MM.1S (cell line): ENCODE measurements around the gene MCL1.
"Not testable (repeated sequence)": the region's sequence is repeated elsewhere in the genome, so short reads cannot be mapped to it uniquely, and the experiment has no call there.

Experiments
- DNase-seq: peaks from one replicate; pipeline ENCODE4 v3.0.0-alpha.2; 2015
- H2AFZ ChIP-seq: fragments of 300-600 bp; sonication (generic); 2 replicates; pipeline ENCODE4 v1.6.0; 2016; ENCODE audit warnings: antibody characterized with exemption, low read length
- H3F3A ChIP-seq: fragments of 300-600 bp; sonication (generic); 2 replicates; pipeline ENCODE4 v1.6.1; 2016; ENCODE audit warnings: mild to moderate bottlenecking, antibody characterized with exemption, low read length, moderate library complexity, mixed read lengths; ENCODE audit not compliant: insufficient read depth
- H3K27ac ChIP-seq: fragments of 300-600 bp; sonication (generic); 2 replicates; pipeline ENCODE4 v1.5.1; 2016; ENCODE audit warnings: mild to moderate bottlenecking, low read length
- H3K27me3 ChIP-seq: fragments of 300-600 bp; sonication (generic); replicated peaks from 2 replicates; pipeline ENCODE4 v1.6.0; 2016; ENCODE audit warnings: low read length; ENCODE audit not compliant: insufficient read depth
- H3K36me3 ChIP-seq: fragments of 300-600 bp; sonication (generic); replicated peaks from 2 replicates; pipeline ENCODE4 v1.6.1; 2016; ENCODE audit warnings: mild to moderate bottlenecking, low read length, mixed read lengths; ENCODE audit not compliant: insufficient read depth
- H3K4me1 ChIP-seq: fragments of 300-600 bp; sonication (generic); 2 replicates; pipeline ENCODE4 v1.6.1; 2016; ENCODE audit warnings: low read length, mixed read lengths
- H3K4me2 ChIP-seq: fragments of 300-600 bp; sonication (generic); 2 replicates; pipeline ENCODE4 v1.6.0; 2016; ENCODE audit warnings: low read depth, low read length
- H3K4me3 ChIP-seq: fragments of 300-600 bp; sonication (generic); 2 replicates; pipeline ENCODE4 v1.5.1; 2016; ENCODE audit warnings: low read length, mixed read lengths
- H3K79me2 ChIP-seq: fragments of 300-600 bp; sonication (generic); 2 replicates; pipeline ENCODE4 v1.6.1; 2016; ENCODE audit warnings: mixed run types, low read length, mixed read lengths
- H3K9ac ChIP-seq: fragments of 300-600 bp; sonication (generic); 2 replicates; pipeline ENCODE4 v1.6.1; 2016; ENCODE audit warnings: low read length, mixed read lengths
- H3K9me2 ChIP-seq: fragments of 300-600 bp; sonication (generic); replicated peaks from 2 replicates; pipeline ENCODE4 v1.6.1; 2016; ENCODE audit warnings: mild to moderate bottlenecking, low read length, mixed read lengths; ENCODE audit not compliant: insufficient read depth
- H3K9me3 ChIP-seq: fragments of 300-600 bp; sonication (generic); replicated peaks from 2 replicates; pipeline ENCODE4 v1.6.1; 2016; ENCODE audit warnings: mild to moderate bottlenecking, low read length, mixed read lengths; ENCODE audit not compliant: insufficient read depth
- H4K20me1 ChIP-seq: fragments of 300-600 bp; sonication (generic); 2 replicates; pipeline ENCODE4 v1.6.1; 2016; ENCODE audit warnings: mild to moderate bottlenecking, low read length, moderate library complexity, mixed read lengths; ENCODE audit not compliant: insufficient read depth
- EZH2 ChIP-seq: fragments of 300-600 bp; sonication (generic); optimal IDR thresholded peaks from 2 replicates; pipeline ENCODE3; 2017; ENCODE audit warnings: low read depth, mild to moderate bottlenecking, antibody characterized with exemption, low read length, mixed read lengths
- EZH2phosphoT487 ChIP-seq: fragments of 300-600 bp; sonication (generic); IDR thresholded peaks from 2 replicates; pipeline ENCODE4 v1.6.1; 2018; ENCODE audit warnings: antibody characterized with exemption, low read length
- TF ChIP-seq, protein P1 (sequence below): fragments of 300-600 bp; sonication (generic); IDR thresholded peaks from 2 replicates; pipeline ENCODE4 v1.5.1; 2016; ENCODE audit warnings: antibody characterized with exemption, low read length, mixed read lengths

MCL1 gene

DNA sequence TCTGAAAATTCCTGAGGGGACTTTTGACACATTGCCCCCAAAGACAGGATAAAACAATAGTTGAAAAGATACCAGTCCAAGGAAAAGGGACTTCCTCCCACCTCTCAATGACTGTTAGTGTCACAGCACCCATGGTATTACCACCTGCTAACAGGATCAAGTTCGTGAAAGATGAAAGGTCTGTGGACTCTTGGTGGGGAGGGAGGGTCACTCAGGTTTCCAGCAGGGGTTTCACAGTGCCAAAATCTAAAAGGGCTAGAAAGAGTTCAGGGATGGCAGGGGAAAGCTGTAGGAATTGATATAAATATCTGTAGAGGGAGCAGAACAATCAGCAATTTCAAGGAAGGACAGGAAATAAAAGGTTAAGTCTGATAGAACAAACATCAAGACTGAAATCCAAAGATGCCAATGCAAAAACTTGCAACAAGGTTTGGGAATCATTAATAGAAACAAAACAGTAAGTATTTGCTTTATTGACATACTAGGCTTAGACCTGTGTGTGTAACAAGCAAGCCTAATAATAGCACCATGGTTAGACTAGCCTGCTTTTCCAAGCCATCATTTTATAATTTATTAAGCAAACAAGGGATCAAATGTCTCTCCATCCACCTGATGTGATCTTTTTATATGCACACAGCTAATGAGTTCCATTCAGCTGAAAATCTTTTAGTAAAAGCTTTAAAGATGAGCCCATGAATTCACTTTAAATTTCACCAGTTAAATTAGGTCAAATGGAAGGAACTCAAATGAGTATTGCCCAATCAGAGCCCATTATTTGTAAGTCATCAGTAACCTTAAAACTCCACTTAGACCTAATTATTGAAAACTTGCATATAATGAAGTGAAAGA, 3.7 kb downstream of the MCL1 start:
- H3K36me3 ChIP-seq: peaks cover 40% of the 10 kb centered on the region; the same call in 1 of the 2 replicates
- H3K27me3 ChIP-seq: no peaks in the 10 kb centered on the region
- peaks cover 77% of the 10 kb centered on the region for H3F3A ChIP-seq
- peaks cover 38% of the 10 kb centered on the region for H4K20me1 ChIP-seq
- peaks cover 93% of the 10 kb centered on the region for H3K79me2 ChIP-seq
- H3K9ac ChIP-seq: peak overlapping the region; percentile 98
- H3K4me2 ChIP-seq: peak overlapping the region; percentile 72
- H2AFZ ChIP-seq: no peak overlapping the region
- H3K9me2 ChIP-seq: no peaks in the 10 kb centered on the region
- peaks cover 45% of the 10 kb centered on the region for H3K4me1 ChIP-seq
- H3K4me3 ChIP-seq: peak overlapping the region; percentile 84
- peak overlapping the region; percentile 86; the same call in 1 of the 2 replicates for H3K27ac ChIP-seq
- no peak for DNase-seq
- no peak for TF ChIP-seq EZH2phosphoT487
- no peak for TF ChIP-seq EZH2
- TF ChIP-seq, protein P1, sequence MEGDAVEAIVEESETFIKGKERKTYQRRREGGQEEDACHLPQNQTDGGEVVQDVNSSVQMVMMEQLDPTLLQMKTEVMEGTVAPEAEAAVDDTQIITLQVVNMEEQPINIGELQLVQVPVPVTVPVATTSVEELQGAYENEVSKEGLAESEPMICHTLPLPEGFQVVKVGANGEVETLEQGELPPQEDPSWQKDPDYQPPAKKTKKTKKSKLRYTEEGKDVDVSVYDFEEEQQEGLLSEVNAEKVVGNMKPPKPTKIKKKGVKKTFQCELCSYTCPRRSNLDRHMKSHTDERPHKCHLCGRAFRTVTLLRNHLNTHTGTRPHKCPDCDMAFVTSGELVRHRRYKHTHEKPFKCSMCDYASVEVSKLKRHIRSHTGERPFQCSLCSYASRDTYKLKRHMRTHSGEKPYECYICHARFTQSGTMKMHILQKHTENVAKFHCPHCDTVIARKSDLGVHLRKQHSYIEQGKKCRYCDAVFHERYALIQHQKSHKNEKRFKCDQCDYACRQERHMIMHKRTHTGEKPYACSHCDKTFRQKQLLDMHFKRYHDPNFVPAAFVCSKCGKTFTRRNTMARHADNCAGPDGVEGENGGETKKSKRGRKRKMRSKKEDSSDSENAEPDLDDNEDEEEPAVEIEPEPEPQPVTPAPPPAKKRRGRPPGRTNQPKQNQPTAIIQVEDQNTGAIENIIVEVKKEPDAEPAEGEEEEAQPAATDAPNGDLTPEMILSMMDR: no peak
- no peaks in the 10 kb centered on the region for H3K9me3 ChIP-seq

DNA sequence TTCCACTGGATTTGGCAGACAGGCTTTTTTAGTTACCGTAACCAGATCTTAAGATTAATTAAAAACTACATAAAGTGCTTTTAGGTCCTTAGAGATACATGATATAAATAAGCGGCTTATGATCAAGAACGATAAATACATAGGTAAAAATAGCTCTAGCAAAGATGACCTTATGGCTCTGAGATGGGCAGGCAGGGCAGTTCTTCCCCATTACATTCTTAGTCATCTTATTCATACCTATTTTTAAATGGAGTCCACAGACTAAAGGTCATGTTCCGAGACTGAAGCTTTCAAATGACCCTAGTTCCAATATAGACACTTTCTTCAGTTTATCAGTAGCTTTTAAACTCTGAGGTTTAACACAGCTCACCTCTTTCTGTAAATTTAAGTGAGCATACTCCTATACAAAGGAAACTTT, 4.3 kb downstream of the MCL1 start:
- H4K20me1 ChIP-seq: peaks cover 38% of the 10 kb centered on the region
- H3K4me3 ChIP-seq: peak overlapping the region; percentile 84
- no peaks in the 10 kb centered on the region for H3K9me3 ChIP-seq
- H3K27ac ChIP-seq: peak overlapping the region; percentile 86; the same call in 1 of the 2 replicates
- DNase-seq: no peak
- H3K9me2 ChIP-seq: no peaks in the 10 kb centered on the region
- peak overlapping the region; percentile 72 for H3K4me2 ChIP-seq
- no peak overlapping the region for H2AFZ ChIP-seq
- peaks cover 46% of the 10 kb centered on the region for H3K4me1 ChIP-seq
- H3K9ac ChIP-seq: peak overlapping the region; percentile 98
- peaks cover 84% of the 10 kb centered on the region for H3F3A ChIP-seq
- no peaks in the 10 kb centered on the region for H3K27me3 ChIP-seq
- TF ChIP-seq, protein P1: no peak
- peaks cover 40% of the 10 kb centered on the region; the same call in 1 of the 2 replicates for H3K36me3 ChIP-seq
- H3K79me2 ChIP-seq: peaks cover 94% of the 10 kb centered on the region

DNA sequence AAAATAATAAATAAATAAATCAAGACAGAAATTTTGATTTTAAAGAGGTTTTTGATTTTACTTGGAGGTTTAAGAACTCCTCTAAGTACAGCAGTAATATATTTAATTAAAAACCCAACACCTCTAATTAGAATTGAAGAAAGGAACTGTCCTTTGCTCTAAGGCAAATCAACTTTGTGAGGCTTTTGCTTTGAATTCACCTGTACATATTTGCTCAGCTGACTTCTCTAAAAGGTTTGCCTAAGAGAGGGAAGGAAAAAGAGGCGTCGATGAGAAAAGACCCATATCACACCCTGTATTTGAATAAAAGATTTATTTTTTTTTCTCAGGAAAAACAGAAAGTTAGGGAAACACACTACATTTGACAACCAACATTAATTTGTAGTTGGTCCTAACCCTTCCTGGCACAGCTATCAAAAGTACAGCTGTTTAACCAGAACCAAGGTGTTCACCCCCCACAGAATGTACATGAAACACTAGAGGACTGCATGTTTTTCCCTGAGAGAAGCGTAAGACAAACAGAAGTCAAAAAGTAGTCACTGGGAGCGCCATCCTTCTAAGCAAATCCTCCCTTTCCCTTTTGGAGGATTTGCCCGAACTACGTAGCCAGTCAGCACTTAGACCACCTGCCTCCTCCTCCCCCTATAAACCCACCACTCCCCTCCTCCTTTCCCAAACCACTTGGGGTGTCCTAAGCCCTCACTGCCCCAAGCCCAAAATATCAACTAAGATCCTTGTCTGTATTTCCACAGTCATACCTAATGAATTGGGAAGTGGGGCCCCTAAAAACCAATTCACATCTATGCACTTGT, 4.9 kb downstream of the MCL1 start:
- no peaks in the 10 kb centered on the region for H3K27me3 ChIP-seq
- no peak for DNase-seq
- H3K9ac ChIP-seq: no peak overlapping the region
- H3K36me3 ChIP-seq: peaks cover 40% of the 10 kb centered on the region; the same call in 1 of the 2 replicates
- no peaks in the 10 kb centered on the region for H3K9me3 ChIP-seq
- H3K27ac ChIP-seq: peak overlapping the region; percentile 86; the same call in 1 of the 2 replicates
- H3K9me2 ChIP-seq: no peaks in the 10 kb centered on the region
- H4K20me1 ChIP-seq: peaks cover 38% of the 10 kb centered on the region
- H3F3A ChIP-seq: peaks cover 90% of the 10 kb centered on the region
- H3K4me3 ChIP-seq: no peak overlapping the region
- H3K79me2 ChIP-seq: peaks cover 97% of the 10 kb centered on the region
- H3K4me2 ChIP-seq: peak overlapping the region; percentile 72
- TF ChIP-seq EZH2 (no peak), EZH2phosphoT487 (no peak)
- TF ChIP-seq, protein P1: no peak
- H2AFZ ChIP-seq: no peak overlapping the region
- peaks cover 50% of the 10 kb centered on the region for H3K4me1 ChIP-seq

DNA sequence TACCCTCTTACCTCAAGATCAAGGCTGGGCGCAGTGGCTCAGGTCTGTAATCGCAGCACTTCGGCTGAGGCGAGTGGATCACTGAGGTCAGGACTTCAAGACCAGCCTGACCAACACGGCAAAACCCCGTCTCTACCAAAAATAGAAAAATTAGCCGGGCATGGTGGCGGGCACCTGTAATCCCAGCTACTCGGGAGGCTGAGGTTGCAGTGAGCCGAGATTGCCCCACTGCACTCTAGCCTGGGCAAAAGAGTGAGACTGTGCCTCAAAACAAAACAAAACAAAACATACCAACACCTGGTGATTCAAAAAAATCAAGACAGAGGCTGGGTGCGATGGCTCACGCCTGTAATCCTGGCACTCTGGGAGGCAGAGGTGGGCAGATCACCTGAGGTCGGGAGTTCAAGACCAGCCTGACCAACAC, 5.8 kb downstream of the MCL1 start:
- not testable (repeated sequence) for H3K4me2 ChIP-seq, H2AFZ ChIP-seq, DNase-seq, H3K9me3 ChIP-seq, H3K27me3 ChIP-seq, H3K9me2 ChIP-seq, H3K4me3 ChIP-seq, H3K9ac ChIP-seq
- H3K27ac ChIP-seq: peak overlapping the region; percentile 36; the same call in 1 of the 2 replicates
- H4K20me1 ChIP-seq: peaks cover 35% of the 10 kb centered on the region
- H3K4me1 ChIP-seq: peaks cover 56% of the 10 kb centered on the region
- H3F3A ChIP-seq: peaks cover 91% of the 10 kb centered on the region
- peaks cover 40% of the 10 kb centered on the region; the same call in 1 of the 2 replicates for H3K36me3 ChIP-seq
- peaks cover 93% of the 10 kb centered on the region for H3K79me2 ChIP-seq
